GM19240 (cell line): ENCODE data around the gene CARD9.
"Not testable (repeated sequence)": the region's sequence is repeated elsewhere in the genome, so short reads cannot be mapped to it uniquely, and the experiment has no call there.

Experiments
- DNase-seq: peaks from one replicate; pipeline ENCODE4 v3.0.0; 2011; ENCODE audit warnings: low spot score; ENCODE audit not compliant: insufficient read length

The CARD9 gene

DNA sequence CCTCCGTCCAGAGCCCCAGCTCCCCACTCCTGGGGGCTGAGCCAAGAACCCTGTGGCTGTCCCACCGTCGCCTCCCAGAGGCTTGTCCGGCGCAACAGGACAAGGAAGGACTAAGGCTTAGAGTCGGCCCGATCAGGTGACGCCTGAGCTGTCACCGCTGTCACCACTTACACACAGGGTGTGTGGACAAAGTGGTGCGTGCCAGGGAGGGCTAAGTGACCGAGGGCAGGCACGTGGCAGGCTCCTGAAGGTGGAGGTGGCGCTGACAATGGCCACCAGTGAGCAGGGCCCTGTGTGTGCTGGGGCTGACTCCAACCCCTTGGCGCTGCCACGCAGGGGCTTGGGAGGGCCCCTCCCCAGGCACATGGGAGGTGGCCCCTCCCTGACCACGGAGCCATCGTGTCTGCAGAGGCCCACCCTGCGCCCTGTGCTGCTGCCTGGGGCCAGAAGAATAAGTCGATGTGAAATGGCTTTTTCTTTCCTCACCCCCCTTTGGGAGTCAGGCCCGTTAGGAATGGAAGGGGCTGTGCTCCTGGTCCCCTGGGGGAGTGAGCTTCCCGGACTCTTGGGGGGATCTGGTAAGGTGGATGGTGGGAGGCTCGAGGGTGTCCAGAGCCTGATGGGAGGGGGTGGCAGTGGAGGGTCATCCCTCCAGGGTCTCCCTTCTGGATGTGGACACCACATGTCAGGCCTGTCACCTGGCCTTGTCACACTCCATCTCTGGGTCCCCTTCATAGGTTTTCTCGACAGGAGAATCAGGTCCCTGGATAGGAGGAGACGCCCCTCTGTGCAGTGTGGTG is 48.8 kb downstream of the CARD9 start:
- no peak for DNase-seq

DNA sequence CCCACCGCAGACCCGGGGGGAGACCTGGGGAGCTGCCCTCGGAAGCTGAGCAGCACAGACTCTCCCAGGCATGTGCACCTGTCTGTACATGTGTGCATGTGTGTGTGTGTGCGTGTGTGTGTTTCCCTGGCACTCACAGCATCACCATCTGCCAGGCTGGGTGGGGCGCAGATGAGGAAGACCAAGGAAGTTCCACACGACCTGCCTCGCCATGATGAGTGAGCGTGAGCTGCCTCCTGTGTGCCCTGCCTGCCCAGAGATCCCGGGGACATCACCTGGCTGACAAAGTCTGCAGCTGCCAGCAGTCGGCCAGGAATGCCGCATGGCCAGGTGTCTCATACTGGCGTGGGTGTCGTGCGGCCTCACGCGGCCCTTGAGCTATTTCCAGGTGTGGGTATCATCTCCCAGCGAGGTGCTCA is 50.1 kb downstream of the CARD9 start:
- no peak for DNase-seq

DNA sequence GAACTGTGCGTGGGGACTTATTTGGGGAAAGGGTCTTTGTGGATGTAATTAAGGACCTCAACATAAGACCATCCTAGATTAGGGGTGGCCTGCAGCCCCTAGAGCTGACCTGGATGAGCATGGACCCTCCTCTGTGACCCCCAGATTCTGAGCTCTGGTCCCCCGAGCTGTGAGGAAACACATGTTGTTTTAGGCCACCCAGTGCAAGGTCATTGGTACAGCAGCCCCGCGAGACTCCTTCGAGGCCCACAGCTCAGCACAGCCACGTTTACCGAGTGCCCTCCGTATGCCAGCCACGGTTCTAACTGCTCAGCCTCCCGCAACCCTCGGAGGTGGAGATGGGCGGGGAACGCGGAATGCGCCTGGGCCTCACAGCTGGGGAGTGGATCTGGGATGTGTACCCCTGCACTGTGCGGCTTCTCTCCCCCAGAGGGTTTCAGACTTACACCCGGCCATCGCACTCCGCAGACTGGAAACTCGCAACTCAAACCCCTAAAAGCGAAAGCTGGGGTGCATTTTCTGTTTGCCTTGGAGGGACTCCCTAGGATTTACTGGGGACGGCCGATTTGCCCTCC is 50.6 kb downstream of the CARD9 start:
- no peak for DNase-seq

DNA sequence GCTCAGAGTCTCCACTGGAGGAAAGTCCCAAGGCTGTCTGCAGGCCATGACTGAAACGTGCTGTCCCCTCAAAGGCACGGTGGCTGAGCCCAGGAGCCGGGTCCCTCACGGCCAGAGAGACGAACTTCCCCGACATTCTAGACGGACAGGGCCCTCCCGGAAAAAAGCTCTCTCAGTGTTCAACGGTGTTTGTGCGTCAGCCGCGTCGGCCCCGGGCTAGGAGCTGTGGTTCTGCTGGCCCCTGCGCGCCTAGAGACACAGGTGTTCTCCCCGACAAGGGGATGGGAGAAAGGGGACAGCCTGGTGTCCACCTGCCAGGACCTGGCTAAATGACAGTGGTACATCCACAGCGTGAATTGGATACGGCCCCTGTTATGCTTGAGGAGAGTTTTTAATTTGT is 51.9 kb downstream of the CARD9 start:
- DNase-seq = no peak

DNA sequence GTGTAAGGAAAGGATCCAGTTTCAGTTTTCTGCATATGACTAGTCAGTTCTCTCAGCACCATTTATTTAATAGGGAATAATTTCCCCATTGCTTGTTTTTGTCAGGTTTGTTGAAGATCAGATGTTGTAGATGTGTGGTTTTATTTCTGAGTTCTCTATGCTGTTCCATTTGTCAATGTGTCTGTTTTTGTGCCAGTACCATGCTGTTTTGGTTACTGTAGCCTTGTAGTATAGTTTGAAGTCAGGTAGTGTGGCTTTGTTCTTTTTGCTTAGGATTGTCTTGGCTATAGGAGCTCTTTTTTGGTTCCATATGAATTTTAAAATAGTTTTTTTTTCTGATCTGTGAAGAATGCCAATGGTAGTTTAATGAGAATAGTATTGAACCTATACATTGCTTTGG is 52.5 kb downstream of the CARD9 start:
- not testable (repeated sequence) for DNase-seq

DNA sequence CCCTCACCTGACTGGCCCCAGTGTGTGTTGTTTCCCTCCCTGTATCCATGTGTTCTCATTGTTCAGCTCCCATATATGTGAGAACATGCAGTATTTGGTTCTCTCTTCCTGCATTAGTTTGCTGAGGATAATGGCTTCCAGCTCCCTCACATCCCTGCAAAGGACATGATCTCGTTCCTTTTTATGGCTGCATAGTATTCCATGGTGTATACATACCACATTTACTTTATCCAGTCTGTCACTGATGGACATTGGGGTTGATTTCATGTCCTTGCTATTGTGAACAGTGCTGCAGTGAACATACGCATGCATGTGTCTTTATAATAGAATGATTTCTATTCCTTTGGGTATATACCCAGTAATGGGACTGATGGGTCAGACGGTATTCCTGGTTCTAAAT is 53.5 kb downstream of the CARD9 start:
- DNase-seq = not testable (repeated sequence)

DNA sequence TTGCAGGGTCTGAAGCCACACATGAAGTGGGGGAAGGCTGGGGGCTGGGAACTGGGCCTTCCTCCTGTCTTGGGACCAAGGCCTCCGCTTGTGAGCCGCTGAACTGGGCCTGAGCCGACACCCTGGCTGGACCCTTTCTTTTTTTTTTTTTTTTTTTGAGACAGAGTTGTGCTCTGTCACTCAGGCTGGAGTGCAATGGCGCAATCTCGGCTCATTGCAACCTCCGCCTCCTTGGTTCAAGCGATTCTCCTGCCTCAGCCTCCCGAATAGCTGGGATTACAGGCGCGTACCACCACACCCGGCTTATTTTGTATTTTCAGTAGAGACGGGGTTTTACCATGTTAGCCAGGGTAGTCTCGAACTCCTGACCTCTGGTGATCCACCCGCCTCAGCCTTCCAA is 54.2 kb downstream of the CARD9 start:
- DNase-seq = not testable (repeated sequence)

DNA sequence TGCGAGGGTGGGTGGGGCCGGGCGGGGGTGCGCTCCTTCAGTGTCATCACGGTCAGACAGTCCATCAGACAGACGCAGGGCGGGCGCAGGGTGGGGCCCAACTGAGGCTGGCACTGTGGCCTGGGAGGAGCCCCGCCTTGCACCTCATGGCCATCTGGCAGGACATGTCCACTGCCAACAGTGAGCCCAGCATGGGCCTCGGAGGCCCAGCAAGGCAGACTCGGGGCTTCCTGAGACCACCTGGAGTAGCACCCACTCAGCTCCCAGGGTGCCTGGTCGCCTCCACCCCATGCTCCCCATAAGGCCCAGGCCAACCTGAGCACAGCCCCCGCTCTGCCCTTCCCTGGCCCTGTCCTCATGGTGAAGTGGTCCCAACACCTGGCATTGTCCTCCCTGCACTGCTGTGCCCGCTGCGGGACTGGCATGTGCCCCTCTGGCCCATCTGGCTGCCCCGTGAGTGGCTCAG is 54.7 kb downstream of the CARD9 start:
- DNase-seq = no peak

DNA sequence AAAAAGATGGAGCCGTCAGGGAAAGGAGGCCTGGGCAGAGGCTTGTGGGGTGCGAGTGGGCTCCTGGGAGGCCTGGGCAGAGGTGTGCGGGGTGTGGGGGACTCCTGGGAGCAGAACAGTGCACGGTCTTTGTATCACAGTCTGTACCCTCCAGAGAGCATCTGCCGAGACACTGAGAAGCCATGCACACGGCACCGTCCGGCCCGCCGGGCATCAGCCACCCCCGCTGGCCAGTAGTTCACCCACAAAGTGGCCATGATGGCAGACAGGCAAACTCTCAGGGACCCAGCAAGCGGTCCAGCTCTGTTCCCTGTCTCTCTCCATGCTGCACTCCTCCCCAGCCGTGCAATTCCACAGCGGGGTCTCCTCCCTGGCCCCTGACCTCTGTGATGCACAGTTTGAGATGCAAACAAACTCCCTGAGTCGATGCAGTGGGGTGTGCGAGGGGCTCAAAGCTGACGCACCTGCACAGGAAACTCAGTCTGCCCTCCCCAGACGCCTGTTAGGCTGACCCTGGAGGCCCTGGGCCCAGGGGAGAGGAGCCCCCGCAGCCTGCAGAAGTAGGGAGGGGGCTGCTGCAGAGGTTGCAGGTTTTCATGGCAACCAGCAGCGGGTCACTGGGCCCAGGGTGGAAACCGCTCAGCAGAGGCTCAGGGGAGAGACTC is 55.2 kb downstream of the CARD9 start:
- no peak for DNase-seq

DNA sequence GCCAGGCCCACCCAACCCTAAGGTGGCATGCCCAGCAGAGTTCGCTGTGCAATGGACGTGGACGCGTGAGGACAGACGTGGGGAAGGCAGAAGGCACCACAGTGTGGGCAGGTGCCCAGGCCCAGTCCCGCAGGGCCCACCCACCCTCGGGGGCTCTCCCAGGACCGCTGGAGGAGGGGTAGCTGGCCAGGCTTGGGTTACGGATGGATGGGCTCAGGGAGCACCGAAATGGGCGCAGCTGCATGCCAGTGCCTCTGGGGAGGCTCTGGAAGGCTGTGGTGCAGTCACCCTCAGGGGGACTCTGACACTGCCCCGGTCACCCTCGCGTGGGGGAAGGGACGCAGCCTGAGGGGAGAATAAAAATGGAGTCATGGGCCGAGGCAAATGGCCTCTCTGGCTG is 55.8 kb downstream of the CARD9 start:
- DNase-seq = no peak

DNA sequence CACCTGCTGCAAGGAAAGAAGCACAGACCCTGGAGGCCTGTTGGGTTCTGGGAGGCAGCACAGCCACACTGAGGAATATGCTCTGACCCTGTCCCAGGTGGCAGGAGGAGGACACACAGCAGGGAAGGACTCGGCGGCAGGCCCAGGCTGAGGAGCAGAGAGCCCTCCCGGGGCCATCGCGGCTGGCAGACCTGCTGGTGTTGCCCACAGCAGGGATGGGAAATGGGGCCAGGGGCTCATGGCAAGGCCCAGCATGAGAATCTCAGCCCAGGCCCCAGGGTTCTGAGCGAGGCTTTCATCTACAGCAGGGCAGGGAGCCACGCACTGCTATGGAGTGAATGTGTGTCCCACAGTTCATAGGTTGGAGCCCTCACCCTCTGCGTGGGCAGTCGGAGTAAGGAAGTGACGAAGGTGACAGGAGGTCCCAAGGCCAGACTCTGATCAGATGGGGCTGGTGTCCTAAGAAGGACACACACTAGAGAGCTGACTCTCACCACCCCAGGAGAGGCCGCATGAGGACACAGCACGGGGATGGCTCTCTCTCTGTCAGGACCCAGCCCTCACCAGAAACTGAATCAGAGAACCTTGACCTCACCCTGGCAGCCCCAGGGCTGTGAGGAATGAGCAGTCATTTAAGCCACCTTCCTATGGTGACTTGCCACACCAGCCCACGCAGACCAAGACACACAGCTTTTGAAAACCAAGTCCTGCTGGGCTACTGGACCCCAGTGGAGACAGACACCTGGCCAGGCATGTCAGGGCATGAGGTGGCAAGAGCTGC is 56.4 kb downstream of the CARD9 start:
- DNase-seq = no peak

DNA sequence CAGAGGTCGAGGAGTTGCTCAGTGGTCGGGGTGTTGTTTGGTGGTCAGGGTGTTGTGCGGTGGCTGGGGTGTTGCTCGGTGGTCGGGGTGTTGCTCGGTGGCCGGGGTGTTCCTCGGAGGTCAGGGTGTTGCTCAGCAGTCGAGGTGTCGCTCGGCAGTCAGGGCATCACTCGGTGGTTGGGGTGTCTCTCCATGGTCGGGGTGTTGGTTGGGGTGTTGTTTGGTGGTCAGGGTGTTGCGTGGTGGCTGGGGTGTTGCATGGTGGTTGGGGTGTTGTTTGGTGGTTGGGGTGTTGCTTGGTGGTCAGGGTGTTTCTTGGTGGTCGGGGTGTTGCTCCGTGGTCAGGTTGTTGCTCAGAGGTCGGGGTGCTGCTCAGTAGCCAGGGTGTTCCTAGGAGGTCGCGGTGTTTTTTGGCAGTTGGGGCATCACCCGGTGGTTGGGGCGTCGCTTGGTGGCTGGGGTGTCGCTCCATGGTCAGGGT is 57.2 kb downstream of the CARD9 start:
- DNase-seq = no peak

DNA sequence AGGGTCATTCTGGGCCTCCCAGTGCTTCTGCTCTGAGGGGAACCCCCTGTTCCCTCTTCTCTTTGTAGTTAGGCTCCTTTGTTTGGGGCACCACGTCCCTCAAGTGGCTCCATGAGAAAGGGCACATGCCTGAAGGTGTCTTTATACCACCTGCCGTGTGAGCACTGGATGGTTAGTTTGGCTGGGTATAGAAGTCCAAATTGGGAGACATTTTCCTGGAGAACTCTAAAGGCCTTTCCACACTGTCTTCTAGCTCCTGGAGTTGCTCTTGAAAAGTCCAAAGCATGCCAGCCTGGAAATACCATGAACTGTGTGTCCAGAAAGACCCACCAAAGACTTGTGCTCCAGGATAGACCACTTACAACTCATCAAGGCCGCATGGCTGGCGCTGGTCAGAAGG is 58.5 kb downstream of the CARD9 start:
- DNase-seq = no peak

DNA sequence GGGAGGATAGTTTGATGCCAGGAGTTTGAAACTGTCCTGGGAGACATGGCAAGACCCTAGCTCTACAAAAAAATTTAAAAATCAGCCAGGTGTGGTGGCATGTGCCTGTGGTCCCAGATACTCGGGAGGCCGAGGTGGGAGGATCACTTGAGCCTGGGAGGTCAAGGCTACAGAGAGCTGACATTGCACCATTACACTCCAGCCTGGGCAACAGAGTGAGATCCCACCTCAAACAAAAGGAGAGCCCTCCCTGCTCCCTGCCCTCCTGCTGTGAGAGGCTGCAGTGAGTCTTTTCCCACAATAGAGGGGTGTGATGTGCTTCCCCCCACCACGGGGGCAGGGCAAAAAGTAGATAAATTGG is 59.4 kb downstream of the CARD9 start:
- DNase-seq = no peak
